ENCODE results near the gene BCAR3.
"Not testable (repeated sequence)": the region's sequence is repeated elsewhere in the genome, so short reads cannot be mapped to it uniquely, and the experiment has no call there.

DNA sequence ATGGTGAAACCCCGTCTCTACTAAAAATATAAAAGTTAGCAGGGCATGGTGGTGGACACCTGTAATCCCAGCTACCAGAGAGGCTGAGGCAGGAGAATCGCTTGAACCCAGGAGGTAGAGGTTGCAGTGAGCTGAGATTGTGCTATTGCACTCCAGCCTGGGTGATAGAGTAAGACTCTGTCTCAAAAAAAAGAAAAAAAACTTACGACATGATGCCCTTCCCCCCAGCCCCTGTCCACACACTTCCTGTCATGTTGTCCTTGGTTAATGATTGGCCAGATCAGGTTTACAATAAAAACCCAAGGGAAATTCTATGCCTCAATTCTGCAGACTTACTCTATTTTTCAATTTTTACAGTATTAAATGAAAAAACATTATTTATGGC, 90.4 kb downstream of the BCAR3 start:
- not testable (repeated sequence) for TF ChIP-seq POLR2A (IDR thresholded peaks at IDR 0.05)
- TF ChIP-seq, protein P1, sequence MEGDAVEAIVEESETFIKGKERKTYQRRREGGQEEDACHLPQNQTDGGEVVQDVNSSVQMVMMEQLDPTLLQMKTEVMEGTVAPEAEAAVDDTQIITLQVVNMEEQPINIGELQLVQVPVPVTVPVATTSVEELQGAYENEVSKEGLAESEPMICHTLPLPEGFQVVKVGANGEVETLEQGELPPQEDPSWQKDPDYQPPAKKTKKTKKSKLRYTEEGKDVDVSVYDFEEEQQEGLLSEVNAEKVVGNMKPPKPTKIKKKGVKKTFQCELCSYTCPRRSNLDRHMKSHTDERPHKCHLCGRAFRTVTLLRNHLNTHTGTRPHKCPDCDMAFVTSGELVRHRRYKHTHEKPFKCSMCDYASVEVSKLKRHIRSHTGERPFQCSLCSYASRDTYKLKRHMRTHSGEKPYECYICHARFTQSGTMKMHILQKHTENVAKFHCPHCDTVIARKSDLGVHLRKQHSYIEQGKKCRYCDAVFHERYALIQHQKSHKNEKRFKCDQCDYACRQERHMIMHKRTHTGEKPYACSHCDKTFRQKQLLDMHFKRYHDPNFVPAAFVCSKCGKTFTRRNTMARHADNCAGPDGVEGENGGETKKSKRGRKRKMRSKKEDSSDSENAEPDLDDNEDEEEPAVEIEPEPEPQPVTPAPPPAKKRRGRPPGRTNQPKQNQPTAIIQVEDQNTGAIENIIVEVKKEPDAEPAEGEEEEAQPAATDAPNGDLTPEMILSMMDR (IDR thresholded peaks at IDR 0.05), result not testable (repeated sequence)

Data from Peyer's patch (tissue), 4 donors.